GM18870 (cell line): ENCODE measurements around the gene CBL.
A peak's percentile ranks its signal among the peaks of the same experiment; 100 is the strongest.
"Not testable (repeated sequence)": the region's sequence is repeated elsewhere in the genome, so short reads cannot be mapped to it uniquely, and the experiment has no call there.

Experiments used
- ATAC-seq: cut with Tn5 transposase; IDR thresholded peaks from one replicate; pipeline ENCODE4 v1.9.1; 2021; ENCODE audit warnings: moderate library complexity; ENCODE audit not compliant: unreplicated experiment

Gene CBL

GRCh38 chr11:119205574-119206510, at the start of gene CBL:
Gene CBL (plus strand): TSS chr11:119206339. CDS start chr11:119206418, 79 bp downstream.
- peak; percentile 45 for ATAC-seq

DNA sequence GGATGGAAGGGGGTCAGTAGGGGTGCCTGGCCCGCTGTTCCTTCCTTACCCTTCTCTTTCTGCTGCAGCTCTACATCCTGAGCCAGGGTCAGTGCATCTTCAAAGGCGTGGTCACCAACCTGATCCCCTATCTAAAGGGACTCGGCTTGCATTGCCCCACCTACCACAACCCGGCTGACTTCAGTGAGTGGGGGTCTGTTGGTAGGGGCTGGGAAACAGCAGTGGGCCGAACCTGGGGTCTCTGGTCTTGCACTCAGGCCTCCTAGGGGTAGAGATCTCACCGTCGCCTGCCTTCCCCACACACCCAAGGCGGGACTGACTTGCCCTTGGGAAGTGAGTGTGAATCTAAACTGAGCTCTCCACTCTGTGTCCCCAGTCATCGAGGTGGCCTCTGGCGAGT, 49.6 kb upstream of the CBL start:
- no peak for ATAC-seq

DNA sequence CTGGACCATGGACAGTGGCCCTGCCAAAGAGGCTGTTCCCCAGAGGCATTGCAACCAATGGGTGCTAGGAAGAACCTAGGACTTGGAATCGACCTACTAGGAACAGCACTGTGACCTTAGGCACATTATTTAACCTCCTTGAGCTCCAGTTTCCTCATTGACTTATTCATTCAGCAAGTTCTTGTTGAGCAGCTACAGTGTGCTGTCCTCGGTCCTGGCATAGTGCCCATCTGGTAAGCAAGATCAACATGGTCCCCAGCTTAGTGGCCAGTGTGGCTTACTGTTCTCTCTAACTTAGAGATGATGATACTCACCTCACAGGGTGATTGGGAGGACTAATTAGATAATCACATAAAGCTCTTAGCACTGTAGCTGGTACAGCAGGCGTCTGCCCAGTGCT, 49.1 kb upstream of the CBL start:
- no peak for ATAC-seq

- ATAC-seq = no peak
These were observed 47.7 kb upstream of the CBL start for GRCh38 chr11:119158467-119158866.

- ATAC-seq = no peak
These were observed 46.0 kb upstream of the CBL start for GRCh38 chr11:119160151-119160550.

- no peak for ATAC-seq
These were observed 44.3 kb upstream of the CBL start for GRCh38 chr11:119161871-119162270.

DNA sequence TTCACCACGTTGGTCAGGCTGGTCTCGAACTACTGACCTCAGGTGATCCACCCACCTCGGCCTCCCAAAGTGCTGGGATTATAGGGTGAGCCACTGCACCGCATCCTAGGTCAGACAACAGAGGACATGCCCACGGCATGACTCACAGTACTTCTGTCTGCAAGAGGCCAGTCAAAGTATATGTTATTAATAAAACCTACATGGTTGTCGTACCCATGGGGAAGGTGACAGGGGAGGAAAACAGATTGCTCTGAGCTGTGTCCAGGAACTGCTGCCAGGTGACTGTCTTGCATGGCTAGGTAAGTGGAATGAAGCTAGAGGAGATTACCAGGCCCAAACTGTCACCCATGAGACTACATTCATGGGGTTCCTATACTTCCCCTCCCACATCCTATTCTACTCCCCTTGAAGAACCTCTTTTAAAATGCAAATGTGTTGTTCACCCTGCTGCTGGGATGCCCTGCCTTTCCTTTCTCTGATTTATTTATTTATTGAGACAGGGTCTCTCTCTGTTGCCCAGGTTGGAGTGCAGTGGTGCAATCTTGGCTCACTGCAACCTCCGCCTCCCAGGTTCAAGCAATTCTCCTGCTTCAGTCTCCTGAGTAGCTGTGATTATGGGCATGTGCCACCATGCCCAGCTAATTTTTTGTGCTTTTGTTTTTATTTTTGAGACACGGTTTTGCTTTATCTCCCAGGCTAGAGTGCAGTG, 39.6 kb upstream of the CBL start:
- ATAC-seq = no peak

DNA sequence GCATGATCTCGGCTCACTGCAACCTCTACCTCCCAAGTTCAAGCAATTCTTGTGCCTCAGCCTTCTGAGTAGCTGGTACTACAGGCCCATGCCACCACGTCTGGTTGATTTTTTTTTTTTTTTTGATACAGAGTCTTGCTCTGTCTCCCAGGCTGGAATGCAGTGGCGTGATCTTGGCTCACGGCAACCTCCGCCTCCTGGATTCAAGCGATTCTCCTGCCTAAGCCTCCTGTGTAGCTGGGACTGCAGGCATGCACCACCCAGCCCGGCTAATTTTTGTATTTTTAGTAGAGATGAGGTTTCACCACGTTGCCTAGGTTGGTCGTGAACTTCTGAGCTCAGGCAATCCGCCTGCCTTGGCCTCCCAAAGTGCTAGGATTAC, 39.1 kb upstream of the CBL start:
- not testable (repeated sequence) for ATAC-seq

DNA sequence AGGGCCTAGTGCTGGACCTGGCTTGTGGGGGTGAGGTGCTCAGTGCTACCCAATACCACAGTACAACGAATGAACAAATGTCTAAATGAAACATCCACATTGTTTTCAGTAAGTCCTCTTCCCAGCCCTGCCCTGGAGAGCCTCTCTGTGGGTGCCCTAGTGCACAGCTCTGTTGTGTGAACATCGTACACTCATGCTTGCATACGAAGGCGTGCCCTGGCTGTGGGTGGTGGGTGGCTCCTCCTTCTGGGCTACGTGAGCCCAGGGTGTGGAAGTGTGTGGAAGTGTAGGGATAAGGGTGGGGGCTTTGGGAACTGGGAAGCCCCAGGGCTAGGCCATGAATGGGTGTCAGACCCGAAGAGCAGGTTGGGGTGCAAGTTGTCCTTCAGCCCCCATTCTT, 38.2 kb upstream of the CBL start:
- no peak for ATAC-seq

GRCh38 chr11:119168471-119169281, 37.5 kb upstream of the CBL start, which contains the start of gene NLRX1:
Gene NLRX1 (plus strand): TSS chr11:119168725. CDS start chr11:119171404, 2,679 bp downstream.
- ATAC-seq = no peak

GRCh38 chr11:119169282-119169719, 36.8 kb upstream of the CBL start:
- ATAC-seq = no peak

DNA sequence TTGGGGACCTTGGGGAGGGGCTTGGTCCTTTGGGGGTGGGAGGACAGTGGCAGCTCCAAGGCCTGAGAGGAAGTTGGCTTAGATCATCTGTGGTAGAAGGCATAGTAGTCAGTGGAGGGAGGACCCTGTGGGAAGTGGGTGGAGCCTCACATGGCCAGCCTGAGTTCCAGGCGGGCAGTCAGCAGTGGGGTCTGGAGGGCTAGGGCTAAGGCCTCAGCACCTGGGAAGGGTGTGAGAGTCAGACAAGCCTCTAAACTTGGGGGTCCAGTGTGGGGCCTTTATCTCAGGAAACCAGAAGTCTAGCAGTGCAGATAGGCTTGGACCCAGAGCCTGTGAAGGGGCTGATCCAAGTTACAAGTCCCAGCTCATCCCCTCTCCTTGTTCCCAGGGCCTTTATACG, 33.6 kb upstream of the CBL start:
- no peak for ATAC-seq

GRCh38 chr11:119173453-119173852, 32.7 kb upstream of the CBL start:
- ATAC-seq = no peak

DNA sequence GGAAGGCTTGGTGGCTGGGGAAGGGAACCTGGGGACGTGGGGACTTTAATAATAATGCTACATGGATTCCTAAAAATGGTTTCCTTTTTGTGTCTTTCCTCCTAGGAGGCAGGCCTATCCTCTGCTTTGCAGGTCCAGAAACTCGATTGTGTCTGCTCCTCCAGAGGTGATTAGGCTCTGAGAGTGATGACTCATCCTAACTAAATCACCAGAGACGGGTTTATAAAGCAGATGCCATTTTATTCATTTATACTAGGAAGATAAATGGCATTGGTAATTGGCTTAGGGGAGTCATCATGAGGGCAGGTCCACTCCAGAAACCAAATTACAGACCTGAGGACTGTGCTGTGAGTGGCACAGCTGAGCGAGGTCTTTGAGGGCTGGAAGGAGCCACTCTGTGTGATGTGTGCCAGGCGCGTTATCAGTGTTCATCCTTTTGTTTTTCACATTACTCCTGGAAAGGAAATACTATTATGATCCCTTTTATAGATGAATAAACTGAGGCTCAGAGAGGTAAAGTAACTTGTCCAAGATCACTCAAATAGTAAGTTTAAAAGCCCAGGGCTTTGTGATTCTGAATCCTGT, 30.6 kb upstream of the CBL start:
- no peak for ATAC-seq

GRCh38 chr11:119178166-119178680, 27.9 kb upstream of the CBL start:
- no peak for ATAC-seq

GRCh38 chr11:119179342-119179741, 26.8 kb upstream of the CBL start:
- no peak for ATAC-seq

GRCh38 chr11:119179983-119180382, 26.2 kb upstream of the CBL start:
- ATAC-seq = no peak

DNA sequence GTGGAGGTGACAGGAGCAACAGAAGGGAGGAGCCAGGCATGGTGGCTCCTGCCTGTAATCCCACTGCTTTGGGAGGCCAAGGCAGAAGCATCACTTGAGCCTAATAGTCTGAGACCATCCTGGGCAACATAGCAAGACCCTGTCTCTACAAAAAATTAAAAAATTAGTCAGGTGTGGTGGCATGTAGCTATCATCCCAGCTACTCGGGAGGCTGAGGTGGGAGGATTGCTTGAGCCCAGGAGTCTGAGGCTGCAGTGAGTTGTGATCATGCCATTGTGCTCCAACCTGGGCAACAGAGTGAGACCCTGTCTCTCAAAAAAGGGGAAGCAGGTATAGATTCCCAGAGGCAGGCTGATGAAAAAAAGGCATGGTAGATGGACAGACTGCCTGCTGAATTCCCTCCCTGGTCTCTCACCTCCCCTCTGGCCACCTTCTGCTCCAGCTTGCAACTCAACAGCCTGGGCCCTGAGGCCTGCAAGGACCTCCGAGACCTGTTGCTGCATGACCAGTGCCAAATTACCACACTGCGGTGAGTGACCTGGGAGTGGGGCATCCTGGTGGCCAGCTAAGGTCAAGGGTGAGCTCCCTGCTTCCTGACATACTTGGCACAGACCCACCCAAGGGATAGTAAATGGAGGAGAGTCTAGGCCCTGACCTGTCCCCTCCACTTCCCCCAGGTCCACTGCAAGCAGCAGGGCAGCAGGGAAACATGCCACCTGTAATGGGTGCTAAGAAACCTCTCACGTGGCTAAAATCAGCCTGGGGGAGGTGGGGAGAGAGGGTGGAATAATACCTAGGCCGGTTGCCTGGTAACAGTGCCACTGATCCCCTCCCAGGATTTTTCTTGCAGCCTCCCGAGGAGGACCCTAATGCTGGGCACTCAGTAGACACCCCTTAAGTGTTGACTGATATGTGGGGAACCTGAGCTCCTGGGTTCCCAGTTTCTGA, 25.1 kb upstream of the CBL start:
- ATAC-seq = no peak

- ATAC-seq = no peak
These were observed 24.3 kb upstream of the CBL start for GRCh38 chr11:119181677-119182412.
